Breast epithelium (tissue), 4 donors: Measurements from ENCODE around the gene CEP43. TPM values are rescaled to one million over a fixed set of nuclear protein-coding genes. Genes with fewer than 3 reads are reported as not detected.

Experiments used
- DNase-seq, 2 donors: peaks; one replicate each; pipeline ENCODE4 v3.0.0-alpha.2; 2019; ENCODE audit warnings: low spot score in 2 of 2
- H3K27ac ChIP-seq, 2 donors: fragments of 200-600 bp; sonication (generic) in 1 of 2; one replicate each; pipeline ENCODE4 v1.5.1; 2016 to 2019; ENCODE audit warnings: mild to moderate bottlenecking in 1 of 2
- H3K27me3 ChIP-seq, 2 donors: fragments of 200-600 bp; sonication (generic) in 1 of 2; one replicate each; pipeline versions ENCODE4 v1.5.1 to v1.6.0; 2017 to 2019; ENCODE audit warnings: control low read depth in 1 of 2, mild to moderate bottlenecking in 1 of 2
- H3K36me3 ChIP-seq: fragments of 200-600 bp; one replicate; pipeline ENCODE4 v1.5.1; 2019
- H3K4me1 ChIP-seq, 2 donors: fragments of 200-600 bp; sonication (generic); one replicate each; pipeline ENCODE4 v1.5.1; 2016 to 2019; ENCODE audit warnings: control low read depth in 1 of 2
- H3K4me3 ChIP-seq, 3 donors: fragments of 200-600 bp; sonication (generic); 1 replicate in 2 of 3; 2 replicates in 1 of 3; pipeline ENCODE4 v1.5.1; 2016 to 2019; ENCODE audit warnings: mild to moderate bottlenecking in 3 of 3, moderate library complexity in 2 of 3
- H3K9me3 ChIP-seq, 2 donors: fragments of 200-600 bp; sonication (generic) in 1 of 2; one replicate each; pipeline ENCODE4 v1.5.1; 2016 to 2019; ENCODE audit warnings: control low read depth in 1 of 2
- CTCF ChIP-seq, 3 donors: fragments of 450-650 bp; IDR thresholded peaks; one replicate each; pipeline ENCODE4 v1.5.1; 2016 to 2017; ENCODE audit warnings: antibody characterized with exemption in 3 of 3, mild to moderate bottlenecking in 3 of 3, moderate library complexity in 3 of 3
- POLR2A ChIP-seq: fragments of 450-650 bp; IDR thresholded peaks from one replicate; pipeline ENCODE4 v1.6.1; 2016; ENCODE audit warnings: antibody characterized with exemption, mild to moderate bottlenecking, moderate library complexity
- POLR2AphosphoS5 ChIP-seq, 3 donors: sonication (generic); formaldehyde crosslinking; IDR thresholded peaks; one replicate each; pipeline ENCODE4 v1.6.1; 2017; ENCODE audit warnings: antibody characterized with exemption in 3 of 3
- intact Hi-C: fragments of 100-400 bp; cut with DNase I; formaldehyde crosslinking; loops from one replicate; pipeline ENCODE4 v1.15.1; 2023; ENCODE audit warnings: low total_unique reads
- total RNA-seq, 3 donors: library from RNA; depleted of rRNA; stranded (reverse); fragments of >200 nt; gene quantifications; one replicate each; pipeline ENCODE4 v1.1.0, GENCODE V29; 2016

The CEP43 gene
- total RNA-seq, 3 donors from 2014 or later = 11.2 to 32.6 (median 22.6) TPM

GRCh38 chr6:166956444-166957086 is 42.6 kb upstream of the CEP43 start, which contains the start of gene RNASET2:
RNASET2 (minus strand) TSS chr6:166956550; CDS start chr6:166956182, 368 bp downstream.
- no peak for TF ChIP-seq CTCF (IDR thresholded peaks at IDR 0.05)
- TF ChIP-seq POLR2A = peak; percentile 61
- peak in 2 of 3 donors; percentile 43 to 57 for TF ChIP-seq POLR2AphosphoS5 (IDR thresholded peaks at IDR 0.05)
- DNase-seq = peak; percentile 85 to 97
- no peaks in the 10 kb centered on the region for H3K27me3 ChIP-seq
- H3K9me3 ChIP-seq = no peaks in the 10 kb centered on the region
- peaks cover 0 to 6% of the 10 kb centered on the region in 2 donors for H3K4me1 ChIP-seq
- intact Hi-C loops = no loop called here
- no peaks in the 10 kb centered on the region for H3K36me3 ChIP-seq
- peak within 1 kb of the TSS; percentile 69 to 92 (median 84) for H3K4me3 ChIP-seq
- peak within 1 kb of the TSS; percentile 88 to 90 for H3K27ac ChIP-seq

GRCh38 chr6:166957087-166957804 is 42.0 kb upstream of the CEP43 start:
- DNase-seq = no peak
- H3K4me3 ChIP-seq = peak overlapping the region; percentile 69 to 92 (median 84)
- no peaks in the 10 kb centered on the region for H3K36me3 ChIP-seq
- peak overlapping the region; percentile 88 to 90 for H3K27ac ChIP-seq
- H3K4me1 ChIP-seq = peaks cover 0 to 6% of the 10 kb centered on the region in 2 donors
- intact Hi-C loops = no loop called here
- no peaks in the 10 kb centered on the region for H3K9me3 ChIP-seq
- no peaks in the 10 kb centered on the region for H3K27me3 ChIP-seq
- TF ChIP-seq POLR2A = no peak
- TF ChIP-seq POLR2AphosphoS5 (IDR thresholded peaks at IDR 0.05) = no peak
- no peak for TF ChIP-seq CTCF (IDR thresholded peaks at IDR 0.05)

- Histone ChIP-seq H3K36me3 (no peaks in the 10 kb centered on the region), H3K9me3 (no peaks in the 10 kb centered on the region), H3K4me3 (peak overlapping the region in 1 of 3 donors; percentile 92), H3K27ac (peak overlapping the region; percentile 88 to 90), H3K27me3 (no peaks in the 10 kb centered on the region), H3K4me1 (peaks cover 0 to 6% of the 10 kb centered on the region in 2 donors)
- no peak for DNase-seq
- no peak for TF ChIP-seq CTCF (IDR thresholded peaks at IDR 0.05)
- TF ChIP-seq POLR2AphosphoS5 (IDR thresholded peaks at IDR 0.05) = no peak
- no peak for TF ChIP-seq POLR2A
- intact Hi-C loops = no loop called here
These were observed 41.5 kb upstream of the CEP43 start for GRCh38 chr6:166957805-166958076.

GRCh38 chr6:166958926-166959861 is 40.0 kb upstream of the CEP43 start:
- H3K27me3 ChIP-seq = no peaks in the 10 kb centered on the region
- H3K36me3 ChIP-seq = no peaks in the 10 kb centered on the region
- H3K27ac ChIP-seq = peak overlapping the region; percentile 35 to 56
- peaks cover 0 to 6% of the 10 kb centered on the region in 2 donors for H3K4me1 ChIP-seq
- H3K4me3 ChIP-seq = no peak overlapping the region
- no peak for DNase-seq
- intact Hi-C loops = no loop called here
- TF ChIP-seq CTCF (IDR thresholded peaks at IDR 0.05) (no peak), POLR2AphosphoS5 (IDR thresholded peaks at IDR 0.05) (no peak), POLR2A (no peak)
- no peaks in the 10 kb centered on the region for H3K9me3 ChIP-seq
